ENCODE data around the gene PTPN3.

Gene PTPN3

DNA sequence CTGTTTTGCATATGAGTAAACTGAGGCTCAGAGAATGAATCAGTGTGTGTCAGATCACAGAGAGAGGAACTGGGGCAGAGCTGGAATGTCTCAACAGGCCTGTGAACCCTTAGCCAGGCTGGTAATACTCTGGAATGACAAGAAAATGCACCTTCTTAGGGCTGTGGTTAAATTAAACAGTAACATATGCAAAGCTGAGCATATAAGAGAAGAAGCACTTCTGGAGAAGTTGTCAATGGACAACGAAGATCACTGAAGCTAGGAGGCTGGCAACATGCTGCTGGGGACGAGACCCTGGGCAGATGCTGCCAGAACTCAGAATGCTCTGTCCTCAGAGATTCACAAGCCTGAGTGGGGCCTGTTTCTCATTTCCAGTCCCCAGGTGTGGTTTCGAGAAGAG is 112.6 kb downstream of the PTPN3 start:
- TF ChIP-seq EP300 (IDR thresholded peaks at IDR 0.05; ENCODE audit: borderline replicate concordance) (no peak), TEAD4 (IDR thresholded peaks at IDR 0.05) (no peak), ZBTB7A (IDR thresholded peaks at IDR 0.05; ENCODE audit: low read depth) (no peak), FOXM1 (IDR thresholded peaks at IDR 0.05; ENCODE audit: borderline replicate concordance, low read depth) (no peak), TAF1 (IDR thresholded peaks at IDR 0.05; ENCODE audit: low read depth) (no peak), NFIC (IDR thresholded peaks at IDR 0.05) (no peak), RAD21 (IDR thresholded peaks at IDR 0.05; ENCODE audit: low read depth) (no peak), CEBPB (IDR thresholded peaks at IDR 0.05) (no peak), TCF12 (IDR thresholded peaks at IDR 0.05; ENCODE audit: low read depth) (no peak), YY1 (IDR thresholded peaks at IDR 0.05; ENCODE audit: low read depth) (no peak), EGR1 (IDR thresholded peaks at IDR 0.05) (no peak), CREB1 (IDR thresholded peaks at IDR 0.05; ENCODE audit: low read depth) (no peak)
- TF ChIP-seq, protein P1, sequence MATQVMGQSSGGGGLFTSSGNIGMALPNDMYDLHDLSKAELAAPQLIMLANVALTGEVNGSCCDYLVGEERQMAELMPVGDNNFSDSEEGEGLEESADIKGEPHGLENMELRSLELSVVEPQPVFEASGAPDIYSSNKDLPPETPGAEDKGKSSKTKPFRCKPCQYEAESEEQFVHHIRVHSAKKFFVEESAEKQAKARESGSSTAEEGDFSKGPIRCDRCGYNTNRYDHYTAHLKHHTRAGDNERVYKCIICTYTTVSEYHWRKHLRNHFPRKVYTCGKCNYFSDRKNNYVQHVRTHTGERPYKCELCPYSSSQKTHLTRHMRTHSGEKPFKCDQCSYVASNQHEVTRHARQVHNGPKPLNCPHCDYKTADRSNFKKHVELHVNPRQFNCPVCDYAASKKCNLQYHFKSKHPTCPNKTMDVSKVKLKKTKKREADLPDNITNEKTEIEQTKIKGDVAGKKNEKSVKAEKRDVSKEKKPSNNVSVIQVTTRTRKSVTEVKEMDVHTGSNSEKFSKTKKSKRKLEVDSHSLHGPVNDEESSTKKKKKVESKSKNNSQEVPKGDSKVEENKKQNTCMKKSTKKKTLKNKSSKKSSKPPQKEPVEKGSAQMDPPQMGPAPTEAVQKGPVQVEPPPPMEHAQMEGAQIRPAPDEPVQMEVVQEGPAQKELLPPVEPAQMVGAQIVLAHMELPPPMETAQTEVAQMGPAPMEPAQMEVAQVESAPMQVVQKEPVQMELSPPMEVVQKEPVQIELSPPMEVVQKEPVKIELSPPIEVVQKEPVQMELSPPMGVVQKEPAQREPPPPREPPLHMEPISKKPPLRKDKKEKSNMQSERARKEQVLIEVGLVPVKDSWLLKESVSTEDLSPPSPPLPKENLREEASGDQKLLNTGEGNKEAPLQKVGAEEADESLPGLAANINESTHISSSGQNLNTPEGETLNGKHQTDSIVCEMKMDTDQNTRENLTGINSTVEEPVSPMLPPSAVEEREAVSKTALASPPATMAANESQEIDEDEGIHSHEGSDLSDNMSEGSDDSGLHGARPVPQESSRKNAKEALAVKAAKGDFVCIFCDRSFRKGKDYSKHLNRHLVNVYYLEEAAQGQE (IDR thresholded peaks at IDR 0.05; ENCODE audit: low read depth) = no peak
- TF ChIP-seq, protein P2, sequence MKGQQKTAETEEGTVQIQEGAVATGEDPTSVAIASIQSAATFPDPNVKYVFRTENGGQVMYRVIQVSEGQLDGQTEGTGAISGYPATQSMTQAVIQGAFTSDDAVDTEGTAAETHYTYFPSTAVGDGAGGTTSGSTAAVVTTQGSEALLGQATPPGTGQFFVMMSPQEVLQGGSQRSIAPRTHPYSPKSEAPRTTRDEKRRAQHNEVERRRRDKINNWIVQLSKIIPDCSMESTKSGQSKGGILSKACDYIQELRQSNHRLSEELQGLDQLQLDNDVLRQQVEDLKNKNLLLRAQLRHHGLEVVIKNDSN (IDR thresholded peaks at IDR 0.05) = no peak
- TF ChIP-seq, protein P3, sequence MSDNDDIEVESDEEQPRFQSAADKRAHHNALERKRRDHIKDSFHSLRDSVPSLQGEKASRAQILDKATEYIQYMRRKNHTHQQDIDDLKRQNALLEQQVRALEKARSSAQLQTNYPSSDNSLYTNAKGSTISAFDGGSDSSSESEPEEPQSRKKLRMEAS (IDR thresholded peaks at IDR 0.05) = no peak

DNA sequence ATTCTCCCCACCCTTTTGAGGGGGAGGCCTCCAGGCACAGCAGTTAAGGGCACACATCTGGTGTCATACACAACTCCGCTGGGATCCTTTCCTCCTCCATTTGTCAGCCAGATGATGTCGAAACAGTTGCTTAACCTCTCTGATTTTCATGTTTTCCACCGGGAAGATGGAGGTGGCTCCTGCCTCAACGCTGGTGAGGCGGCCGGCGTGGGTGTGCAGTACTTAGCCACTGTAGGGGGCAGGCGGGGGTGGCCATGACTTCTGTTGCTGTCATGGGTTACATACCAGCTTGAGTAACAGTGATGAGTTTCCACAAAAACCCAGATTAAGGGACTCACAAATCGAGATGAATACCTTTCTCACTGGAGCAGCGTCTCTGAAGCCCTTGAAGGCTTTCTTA is 114.2 kb downstream of the PTPN3 start:
- TF ChIP-seq CEBPB (IDR thresholded peaks at IDR 0.05) (no peak), FOXM1 (IDR thresholded peaks at IDR 0.05; ENCODE audit: borderline replicate concordance, low read depth) (no peak), TAF1 (IDR thresholded peaks at IDR 0.05; ENCODE audit: low read depth) (no peak)

DNA sequence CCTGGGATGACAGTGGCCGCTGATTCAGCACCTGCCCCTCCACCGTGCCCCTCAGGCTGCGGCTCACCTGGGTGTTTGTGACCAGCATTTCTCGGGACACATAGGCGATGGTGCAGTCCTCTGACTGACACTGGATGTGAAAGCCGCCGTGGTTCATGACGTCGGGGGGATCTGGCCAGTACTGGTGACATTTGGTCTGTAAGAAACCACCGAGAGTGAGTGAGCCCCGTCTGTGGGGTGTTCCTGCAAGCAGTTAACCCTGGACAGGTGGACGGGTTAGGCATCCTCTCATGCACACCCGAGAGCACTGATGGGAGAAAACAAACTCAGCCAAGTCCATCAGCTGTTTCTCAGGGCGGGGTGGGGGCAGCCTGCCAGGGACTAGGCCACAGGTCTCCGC is 114.8 kb downstream of the PTPN3 start:
- TF ChIP-seq, protein P3 (IDR thresholded peaks at IDR 0.05) = no peak
- TF ChIP-seq CREB1 (IDR thresholded peaks at IDR 0.05; ENCODE audit: low read depth) (no peak), CEBPB (IDR thresholded peaks at IDR 0.05) (no peak), YY1 (IDR thresholded peaks at IDR 0.05; ENCODE audit: low read depth) (no peak), TCF12 (IDR thresholded peaks at IDR 0.05; ENCODE audit: low read depth) (no peak), TEAD4 (IDR thresholded peaks at IDR 0.05) (no peak)

DNA sequence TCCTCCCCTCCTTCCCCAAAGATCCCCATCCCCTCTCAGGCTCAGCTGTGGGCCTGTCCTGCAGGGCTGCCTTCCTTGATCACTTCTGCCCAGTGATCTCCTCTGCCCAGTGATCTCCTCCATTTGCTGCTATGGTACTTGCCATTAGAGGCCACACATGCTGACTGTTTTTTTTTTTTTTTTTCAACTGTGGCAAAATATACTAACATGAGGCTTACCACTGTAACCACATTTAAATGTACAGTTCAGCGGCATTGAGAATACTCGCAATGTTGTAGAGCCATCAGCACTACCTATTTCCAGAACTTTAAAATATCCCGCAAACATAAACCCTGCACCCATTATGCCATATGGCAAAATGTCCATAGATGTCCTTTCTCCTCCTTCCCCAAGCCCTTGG is 115.5 kb downstream of the PTPN3 start:
- TF ChIP-seq, protein P1 (IDR thresholded peaks at IDR 0.05; ENCODE audit: low read depth) = no peak
- TF ChIP-seq, protein P3 (IDR thresholded peaks at IDR 0.05) = no peak
- TF ChIP-seq TEAD4 (IDR thresholded peaks at IDR 0.05) (no peak), TAF1 (IDR thresholded peaks at IDR 0.05; ENCODE audit: low read depth) (no peak), NFIC (IDR thresholded peaks at IDR 0.05) (no peak), ZBTB7A (IDR thresholded peaks at IDR 0.05; ENCODE audit: low read depth) (no peak), TCF12 (IDR thresholded peaks at IDR 0.05; ENCODE audit: low read depth) (no peak), FOXM1 (IDR thresholded peaks at IDR 0.05; ENCODE audit: borderline replicate concordance, low read depth) (no peak), RAD21 (IDR thresholded peaks at IDR 0.05; ENCODE audit: low read depth) (no peak), EGR1 (IDR thresholded peaks at IDR 0.05) (no peak), CREB1 (IDR thresholded peaks at IDR 0.05; ENCODE audit: low read depth) (no peak), EP300 (IDR thresholded peaks at IDR 0.05; ENCODE audit: borderline replicate concordance) (no peak), CEBPB (IDR thresholded peaks at IDR 0.05) (no peak), YY1 (IDR thresholded peaks at IDR 0.05; ENCODE audit: low read depth) (no peak)
- TF ChIP-seq, protein P2 (IDR thresholded peaks at IDR 0.05) = no peak

DNA sequence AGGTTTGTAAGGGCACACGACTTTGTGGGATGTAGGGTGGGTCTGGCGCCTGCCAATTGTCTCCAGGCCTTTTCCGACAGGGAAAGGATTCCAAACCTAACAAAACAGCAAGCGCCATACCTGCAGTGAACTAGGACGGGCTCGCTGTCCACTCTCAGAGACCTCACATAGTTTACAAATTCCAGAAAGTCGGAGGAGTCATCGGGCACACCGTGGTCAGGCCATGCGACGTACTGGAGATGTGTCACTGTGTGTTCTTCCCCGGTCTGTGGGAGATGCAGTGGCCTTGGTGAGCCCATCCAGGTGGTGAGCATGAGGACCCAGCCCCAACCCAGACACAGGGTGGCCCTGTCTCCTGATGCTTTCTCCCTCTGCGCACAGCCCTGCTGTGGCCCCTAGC is 115.9 kb downstream of the PTPN3 start:
- TF ChIP-seq FOXM1 (IDR thresholded peaks at IDR 0.05; ENCODE audit: borderline replicate concordance, low read depth) = no peak
- TF ChIP-seq EGR1 (IDR thresholded peaks at IDR 0.05) = no peak
- TF ChIP-seq, protein P2 (IDR thresholded peaks at IDR 0.05) = no peak
- TF ChIP-seq CREB1 (IDR thresholded peaks at IDR 0.05; ENCODE audit: low read depth) = no peak
- TF ChIP-seq TEAD4 (IDR thresholded peaks at IDR 0.05) = no peak
- no peak for TF ChIP-seq ZBTB7A (IDR thresholded peaks at IDR 0.05; ENCODE audit: low read depth)
- TF ChIP-seq YY1 (IDR thresholded peaks at IDR 0.05; ENCODE audit: low read depth) = no peak
- no peak for TF ChIP-seq CEBPB (IDR thresholded peaks at IDR 0.05)
- TF ChIP-seq, protein P3 (IDR thresholded peaks at IDR 0.05) = no peak
- TF ChIP-seq TAF1 (IDR thresholded peaks at IDR 0.05; ENCODE audit: low read depth) = no peak
- no peak for TF ChIP-seq TCF12 (IDR thresholded peaks at IDR 0.05; ENCODE audit: low read depth)
- TF ChIP-seq NFIC (IDR thresholded peaks at IDR 0.05) = no peak
- no peak for TF ChIP-seq RAD21 (IDR thresholded peaks at IDR 0.05; ENCODE audit: low read depth)
- TF ChIP-seq, protein P1 (IDR thresholded peaks at IDR 0.05; ENCODE audit: low read depth) = no peak
- TF ChIP-seq EP300 (IDR thresholded peaks at IDR 0.05; ENCODE audit: borderline replicate concordance) = no peak
